Retinal pigment epithelial cell (primary cell): ENCODE measurements around the gene ZCCHC24.

Experiments used
- DNase-seq: peaks from one replicate; pipeline ENCODE4 v3.0.0-alpha.2; 2010; ENCODE audit warnings: low read depth
- H3K4me3 ChIP-seq: 2 replicates; pipeline ENCODE4 v1.5.1; 2011; ENCODE audit warnings: mild to moderate bottlenecking, low read length, control low read depth, moderate library complexity
- TF ChIP-seq, protein P1 (sequence below): conservative IDR thresholded peaks from 2 replicates; pipeline ENCODE4 v1.5.1; 2011; ENCODE audit warnings: low read depth, low read length, control low read depth, inconsistent platforms

Gene ZCCHC24

GRCh38 chr10:79405221-79405994 is 40.0 kb downstream of the ZCCHC24 start:
- TF ChIP-seq, protein P1, sequence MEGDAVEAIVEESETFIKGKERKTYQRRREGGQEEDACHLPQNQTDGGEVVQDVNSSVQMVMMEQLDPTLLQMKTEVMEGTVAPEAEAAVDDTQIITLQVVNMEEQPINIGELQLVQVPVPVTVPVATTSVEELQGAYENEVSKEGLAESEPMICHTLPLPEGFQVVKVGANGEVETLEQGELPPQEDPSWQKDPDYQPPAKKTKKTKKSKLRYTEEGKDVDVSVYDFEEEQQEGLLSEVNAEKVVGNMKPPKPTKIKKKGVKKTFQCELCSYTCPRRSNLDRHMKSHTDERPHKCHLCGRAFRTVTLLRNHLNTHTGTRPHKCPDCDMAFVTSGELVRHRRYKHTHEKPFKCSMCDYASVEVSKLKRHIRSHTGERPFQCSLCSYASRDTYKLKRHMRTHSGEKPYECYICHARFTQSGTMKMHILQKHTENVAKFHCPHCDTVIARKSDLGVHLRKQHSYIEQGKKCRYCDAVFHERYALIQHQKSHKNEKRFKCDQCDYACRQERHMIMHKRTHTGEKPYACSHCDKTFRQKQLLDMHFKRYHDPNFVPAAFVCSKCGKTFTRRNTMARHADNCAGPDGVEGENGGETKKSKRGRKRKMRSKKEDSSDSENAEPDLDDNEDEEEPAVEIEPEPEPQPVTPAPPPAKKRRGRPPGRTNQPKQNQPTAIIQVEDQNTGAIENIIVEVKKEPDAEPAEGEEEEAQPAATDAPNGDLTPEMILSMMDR = no peak
- H3K4me3 ChIP-seq = no peak overlapping the region
- no peak for DNase-seq

DNA sequence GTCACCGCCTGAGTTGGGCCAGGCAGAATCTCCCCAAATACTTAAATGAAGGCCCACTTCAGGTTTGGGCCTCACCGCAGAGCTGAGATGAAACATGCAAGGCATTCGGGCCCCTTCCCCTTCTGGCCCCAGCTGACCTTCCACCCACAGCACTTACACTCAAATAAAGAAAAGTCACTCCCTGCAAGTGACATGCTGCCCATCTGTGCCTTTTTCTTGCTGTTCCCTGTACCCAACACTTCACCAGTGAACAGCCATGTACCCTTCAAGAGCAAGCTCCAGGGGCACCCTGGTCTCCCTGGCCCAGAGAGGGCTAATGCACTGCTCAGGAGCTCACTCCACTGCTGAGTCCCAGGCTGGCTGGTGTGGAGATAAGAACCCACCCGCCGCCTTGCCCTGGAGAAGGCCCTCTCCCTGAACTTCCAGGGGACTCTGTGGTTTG is 40.7 kb downstream of the ZCCHC24 start:
- DNase-seq = no peak
- no peak overlapping the region for H3K4me3 ChIP-seq

GRCh38 chr10:79404231-79404609 is 41.2 kb downstream of the ZCCHC24 start:
- DNase-seq = no peak
- TF ChIP-seq, protein P1 = no peak
- H3K4me3 ChIP-seq = no peak overlapping the region

More for the DNA sequence above, 40.7 kb downstream of the ZCCHC24 start:
- TF ChIP-seq, protein P1 = no peak

GRCh38 chr10:79403441-79404230 is 41.8 kb downstream of the ZCCHC24 start:
- DNase-seq = no peak
- TF ChIP-seq, protein P1 = no peak
- H3K4me3 ChIP-seq = no peak overlapping the region

DNA sequence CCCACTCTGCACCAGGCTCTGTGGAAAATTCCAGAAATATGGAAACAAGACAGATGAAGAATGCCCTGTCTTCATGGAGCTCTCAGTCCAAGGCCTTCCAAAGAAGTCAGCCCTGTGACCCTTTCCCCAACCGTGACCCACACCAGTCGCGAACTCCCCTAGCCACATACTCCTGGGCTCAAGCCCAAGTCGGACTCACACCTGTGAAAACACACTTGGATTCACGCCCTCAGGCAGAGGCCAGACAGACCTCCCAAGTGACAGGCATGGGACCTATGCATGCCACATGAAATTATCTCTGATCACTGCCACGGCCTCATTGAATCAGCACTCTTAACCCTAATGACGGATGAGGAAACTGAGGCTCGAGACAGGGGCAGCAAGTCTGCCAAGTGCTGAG is 42.5 kb downstream of the ZCCHC24 start:
- H3K4me3 ChIP-seq = no peak overlapping the region
- TF ChIP-seq, protein P1 = no peak
- DNase-seq = no peak

- H3K4me3 ChIP-seq = no peak overlapping the region
- TF ChIP-seq, protein P1 = no peak
- DNase-seq = no peak
Measured at GRCh38 chr10:79402625-79402946, 42.8 kb downstream of the ZCCHC24 start.
